Keratinocyte (primary cell): Measurements from ENCODE around the gene MRPL10. TPM values are rescaled to one million over a fixed set of nuclear protein-coding genes. Genes with fewer than 3 reads are reported as not detected.

ENCODE experiments used
- DNase-seq: peaks from one replicate; pipeline ENCODE4 v3.0.0-alpha.2; 2011; ENCODE audit warnings: low read depth, missing footprints, low spot score
- FAIRE-seq: peaks from 2 replicates; lab custom pipeline; 2011; peaks lifted over from hg19 to GRCh38; lab: Jason Lieb, UNC
- H2AFZ ChIP-seq: 2 replicates; pipeline ENCODE4 v1.6.0; 2012; ENCODE audit warnings: low read length, control low read depth, inconsistent platforms; ENCODE audit not compliant: control insufficient read depth
- H3K27ac ChIP-seq: 2 replicates; pipeline ENCODE4 v1.5.1; 2011; ENCODE audit warnings: low read length; ENCODE audit not compliant: control insufficient read depth, insufficient read depth
- H3K27me3 ChIP-seq: 3 replicates; pipeline ENCODE4 v1.6.0; 2011; ENCODE audit warnings: low read length; ENCODE audit not compliant: control insufficient read depth, insufficient read depth; ENCODE audit errors: extremely low read depth
- H3K36me3 ChIP-seq, 2 experiments: 2 replicates in 1 of 2; 3 replicates in 1 of 2; pipeline ENCODE4 v1.5.1; 2011; ENCODE audit warnings: low read length in 2 of 2, mild to moderate bottlenecking in 1 of 2; ENCODE audit not compliant: control insufficient read depth in 2 of 2, insufficient read depth in 2 of 2; ENCODE audit errors: extremely low read depth in 1 of 2
- H3K4me1 ChIP-seq: 3 replicates; pipeline ENCODE4 v1.5.1; 2011; ENCODE audit warnings: low read length; ENCODE audit not compliant: control insufficient read depth, insufficient read depth; ENCODE audit errors: extremely low read depth
- H3K4me2 ChIP-seq: 3 replicates; pipeline ENCODE4 v1.6.0; 2011; ENCODE audit warnings: low read depth, low read length; ENCODE audit not compliant: control insufficient read depth, insufficient read depth; ENCODE audit errors: extremely low read depth
- H3K4me3 ChIP-seq, 3 experiments: fragments of 200-600 bp in 1 of 3; sonication (generic) in 1 of 3; 2 replicates in 2 of 3; 3 replicates in 1 of 3; pipeline ENCODE4 v1.5.1; 2011 to 2016; ENCODE audit warnings: low read length in 3 of 3, mild to moderate bottlenecking in 3 of 3, control low read depth in 2 of 3, inconsistent platforms in 1 of 3, low read depth in 1 of 3, mixed read lengths in 1 of 3, mixed run types in 1 of 3, moderate library complexity in 1 of 3; ENCODE audit not compliant: control insufficient read depth in 2 of 3, insufficient read depth in 2 of 3; ENCODE audit errors: extremely low read depth in 1 of 3
- H3K79me2 ChIP-seq: 2 replicates; pipeline ENCODE4 v1.6.0; 2012; ENCODE audit warnings: low read length; ENCODE audit not compliant: control insufficient read depth, insufficient read depth
- H3K9ac ChIP-seq: 3 replicates; pipeline ENCODE4 v1.6.0; 2011; ENCODE audit warnings: low read length; ENCODE audit not compliant: control insufficient read depth, insufficient read depth; ENCODE audit errors: extremely low read depth
- H3K9me1 ChIP-seq: 3 replicates; pipeline ENCODE4 v1.6.0; 2011; ENCODE audit warnings: low read length; ENCODE audit not compliant: control insufficient read depth, insufficient read depth; ENCODE audit errors: extremely low read depth
- H3K9me3 ChIP-seq: 2 replicates; pipeline ENCODE4 v1.5.1; 2012; ENCODE audit warnings: low read depth, low read length; ENCODE audit not compliant: control insufficient read depth
- H4K20me1 ChIP-seq: 3 replicates; pipeline ENCODE4 v1.6.0; 2011; ENCODE audit warnings: low read length; ENCODE audit not compliant: control insufficient read depth, insufficient read depth; ENCODE audit errors: extremely low read depth
- CTCF ChIP-seq, 3 experiments: IDR thresholded peaks in 1 of 3; conservative IDR thresholded peaks in 1 of 3; optimal IDR thresholded peaks in 1 of 3; 2 replicates in 2 of 3; 3 replicates in 1 of 3; pipeline versions ENCODE3 to v1.5.1; 2011; ENCODE audit warnings: low read length in 3 of 3, mild to moderate bottlenecking in 3 of 3, moderate library complexity in 2 of 3, control low read depth in 1 of 3, inconsistent platforms in 1 of 3; ENCODE audit not compliant: insufficient read depth in 2 of 3; ENCODE audit errors: extremely low read depth in 1 of 3
- EZH2 ChIP-seq: IDR thresholded peaks from one replicate; pipeline ENCODE4 v1.6.1; 2012; ENCODE audit warnings: inconsistent platforms, mild to moderate bottlenecking, low read length, moderate library complexity
- dilution Hi-C: fragments of 300-500 bp; cut with MboI; formaldehyde crosslinking; loops from one replicate; pipeline ENCODE4 v1.7.0; 2020; ENCODE audit warnings: low sequenced_read_pairs; ENCODE audit not compliant: extremely low pct_ligation_motif_present
- polyA plus RNA-seq, 5 experiments: library from polyadenylated mRNA; depleted of rRNA in 3 of 5; stranded (reverse) in 3 of 5; stranded (forward) in 1 of 5; unstranded in 1 of 5; fragments of >200 nt; gene quantifications; 1 replicate in 1 of 5; 2 replicates in 3 of 5; 3 replicates in 1 of 5; pipeline versions ENCODE4 v1.2.1 to v1.2.3, GENCODE V29; 2011 to 2012; ENCODE audit warnings: missing spikeins in 2 of 5, low read depth in 1 of 5, low replicate concordance in 1 of 5

Gene MRPL10
- polyA plus RNA-seq, 1 donor (not counting 4 experiments of a cell fraction or from before 2014, with no cell fraction given), result 42.4 TPM

DNA sequence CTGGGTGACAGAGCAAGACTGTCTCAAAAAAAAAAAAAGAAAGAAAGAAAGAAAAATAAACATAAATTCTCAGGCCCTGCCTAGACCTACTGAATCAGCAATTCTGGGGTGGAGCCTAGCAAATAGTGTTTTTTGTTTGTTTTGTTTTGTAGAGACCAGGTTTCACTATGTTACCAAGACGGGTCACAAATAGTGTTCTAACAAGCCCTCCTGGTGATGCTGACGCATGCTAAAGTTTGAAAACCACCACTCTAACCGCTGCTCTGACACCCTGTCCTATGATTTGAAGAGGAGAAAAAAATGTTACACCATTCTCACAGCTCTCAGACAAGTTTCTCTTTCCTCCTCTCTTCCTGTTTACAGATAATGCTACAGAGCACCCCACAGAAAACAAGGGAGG is 1.5 kb downstream of the MRPL10 start:
- Histone ChIP-seq H3K36me3 (peaks cover 15 to 17% of the 10 kb centered on the region in 2 experiments), H3K79me2 (peaks cover 26% of the 10 kb centered on the region), H3K4me3 (no peak overlapping the region), H2AFZ (no peak overlapping the region), H3K27me3 (no peaks in the 10 kb centered on the region), H3K9me3 (no peaks in the 10 kb centered on the region), H4K20me1 (no peaks in the 10 kb centered on the region), H3K9ac (no peak overlapping the region), H3K27ac (no peak overlapping the region), H3K4me1 (peaks cover 18% of the 10 kb centered on the region), H3K9me1 (peaks cover 3% of the 10 kb centered on the region), H3K4me2 (peak overlapping the region; percentile 99)
- DNase-seq (no peak), FAIRE-seq (no peak)
- dilution Hi-C loops, result no loop called here
- TF ChIP-seq CTCF (optimal IDR thresholded peaks at IDR 0.05 in 1 of 3, IDR thresholded peaks at IDR 0.05 in 1 of 3, conservative IDR thresholded peaks at IDR 0.05 in 1 of 3; ENCODE audit: extremely low read depth in 1 of 3, insufficient read depth in 2 of 3, low read length in 3 of 3), result no peak
- no peak for TF ChIP-seq EZH2

DNA sequence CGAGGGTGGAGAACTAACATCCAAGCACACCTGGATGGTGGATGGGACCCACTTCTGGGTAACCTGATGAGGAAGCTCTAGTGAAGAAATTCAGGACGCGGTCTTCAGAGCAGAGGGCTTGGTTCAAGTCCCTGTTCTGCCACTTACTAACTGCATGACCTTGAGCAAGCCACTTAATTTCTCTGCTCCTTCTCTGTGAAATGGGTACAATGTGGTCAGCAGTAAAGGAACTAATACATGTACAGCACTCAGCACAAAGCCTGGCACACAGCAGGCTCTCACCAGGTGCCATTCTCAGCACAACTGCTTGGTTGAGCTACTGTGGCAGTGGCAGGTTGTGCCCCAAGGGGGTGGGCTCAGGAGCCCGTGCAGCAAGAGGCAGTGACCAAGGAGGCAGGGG is 7.8 kb downstream of the MRPL10 start:
- dilution Hi-C loops, result no loop called here
- no peak overlapping the region for H3K4me3 ChIP-seq
- H3K27me3 ChIP-seq, result no peaks in the 10 kb centered on the region
- no peak overlapping the region for H3K27ac ChIP-seq
- FAIRE-seq (no peak), DNase-seq (no peak)
- no peaks in the 10 kb centered on the region for H3K9me3 ChIP-seq
- peaks cover 3% of the 10 kb centered on the region for H3K79me2 ChIP-seq
- no peaks in the 10 kb centered on the region for H4K20me1 ChIP-seq
- no peak overlapping the region for H3K9ac ChIP-seq
- no peaks in the 10 kb centered on the region for H3K9me1 ChIP-seq
- no peak overlapping the region for H3K4me2 ChIP-seq
- H2AFZ ChIP-seq, result no peak overlapping the region
- TF ChIP-seq CTCF (optimal IDR thresholded peaks at IDR 0.05 in 1 of 3, IDR thresholded peaks at IDR 0.05 in 1 of 3, conservative IDR thresholded peaks at IDR 0.05 in 1 of 3; ENCODE audit: extremely low read depth in 1 of 3, insufficient read depth in 2 of 3, low read length in 3 of 3) (no peak), EZH2 (no peak)
- H3K36me3 ChIP-seq, result peaks cover 21 to 25% of the 10 kb centered on the region in 2 experiments
- peaks cover 15% of the 10 kb centered on the region for H3K4me1 ChIP-seq
